ENCODE results near the gene HES2.
"Not testable (repeated sequence)": the region's sequence is repeated elsewhere in the genome, so short reads cannot be mapped to it uniquely, and the experiment has no call there.

The HES2 gene

GRCh38 chr1:6384135-6384534, 35.6 kb downstream of the HES2 start:
- DNase-seq: no peak

- no peak for DNase-seq
These were observed 39.7 kb downstream of the HES2 start for GRCh38 chr1:6380037-6380436.

- no peak for DNase-seq
These were observed 41.5 kb downstream of the HES2 start for GRCh38 chr1:6378096-6378746.

- no peak for DNase-seq
These were observed 45.6 kb downstream of the HES2 start for GRCh38 chr1:6373961-6374720.

GRCh38 chr1:6372236-6372635, 47.5 kb downstream of the HES2 start:
- not testable (repeated sequence) for DNase-seq

- DNase-seq: no peak
These were observed 49.7 kb downstream of the HES2 start for GRCh38 chr1:6370006-6370405.

- no peak for DNase-seq
These were observed 52.2 kb downstream of the HES2 start for GRCh38 chr1:6367381-6368012.

GRCh38 chr1:6365047-6365446, 54.7 kb downstream of the HES2 start:
- DNase-seq: no peak

GRCh38 chr1:6363085-6363884, 56.4 kb downstream of the HES2 start:
- DNase-seq: not testable (repeated sequence)
